ENCODE data around the gene WEE1.
"Not testable (repeated sequence)": the region's sequence is repeated elsewhere in the genome, so short reads cannot be mapped to it uniquely, and the experiment has no call there.

The WEE1 gene

DNA sequence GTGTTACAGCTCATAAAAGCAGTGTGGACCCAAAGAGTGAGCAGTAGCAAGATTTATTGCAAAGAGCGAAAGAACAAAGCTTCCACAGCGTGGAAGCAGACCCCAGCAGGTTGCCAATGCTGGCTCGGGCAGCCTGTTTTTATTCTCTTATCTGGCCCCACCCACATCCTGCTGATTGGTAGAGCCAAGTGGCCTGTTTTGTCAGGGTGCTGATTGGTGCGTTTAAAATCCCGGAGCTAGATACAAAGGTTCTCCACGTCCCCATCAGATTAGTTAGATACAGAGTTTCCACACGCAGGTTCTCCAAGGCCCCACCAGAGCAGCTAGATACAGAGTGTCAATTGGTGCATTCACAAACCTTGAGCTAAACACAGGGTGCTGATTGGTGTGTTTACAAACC, 48.9 kb downstream of the WEE1 start:
- not testable (repeated sequence) for DNase-seq (ENCODE audit: low read depth in 3 of 3)

DNA sequence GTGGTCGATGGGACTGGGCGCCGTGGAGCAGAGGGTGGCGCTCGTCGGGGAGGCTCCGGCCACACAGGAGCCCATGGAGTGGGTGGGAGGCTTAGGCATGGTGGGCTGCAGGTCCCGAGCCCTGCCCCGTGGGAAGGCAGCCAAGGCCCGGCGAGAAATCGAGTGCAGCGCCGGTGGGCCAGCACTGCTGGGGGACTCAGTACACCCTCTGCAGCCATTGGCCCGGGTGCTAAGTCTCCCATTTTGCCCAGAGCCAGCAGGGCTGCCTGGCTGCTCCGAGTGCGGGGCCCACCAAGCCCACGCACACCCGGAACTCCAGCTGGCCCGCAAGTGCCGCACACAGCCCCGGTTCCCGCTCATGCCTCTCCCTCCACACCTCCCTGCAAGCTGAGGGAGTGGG, 49.6 kb downstream of the WEE1 start:
- not testable (repeated sequence) for DNase-seq (ENCODE audit: low read depth in 3 of 3)

DNA sequence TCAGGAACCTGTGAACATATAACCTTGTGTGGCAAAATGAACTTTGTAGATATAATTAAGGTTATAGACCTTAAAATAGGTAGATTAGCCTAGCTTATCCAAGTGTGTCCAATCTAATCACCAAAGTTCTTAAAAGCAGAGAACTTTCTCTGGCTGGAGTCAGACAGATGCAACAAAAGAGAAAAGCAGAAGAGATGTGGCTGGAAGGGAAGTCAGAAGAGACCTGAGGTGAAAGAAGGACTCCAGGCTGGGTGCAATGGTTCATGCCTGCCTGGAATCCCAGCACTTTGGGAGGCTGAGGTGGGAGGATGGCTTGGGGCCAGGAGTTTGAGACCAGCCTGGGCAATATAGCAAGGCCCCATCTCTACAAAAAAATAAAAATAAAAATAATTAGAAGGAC, 51.0 kb downstream of the WEE1 start:
- no peak for DNase-seq (ENCODE audit: low read depth in 3 of 3)

DNA sequence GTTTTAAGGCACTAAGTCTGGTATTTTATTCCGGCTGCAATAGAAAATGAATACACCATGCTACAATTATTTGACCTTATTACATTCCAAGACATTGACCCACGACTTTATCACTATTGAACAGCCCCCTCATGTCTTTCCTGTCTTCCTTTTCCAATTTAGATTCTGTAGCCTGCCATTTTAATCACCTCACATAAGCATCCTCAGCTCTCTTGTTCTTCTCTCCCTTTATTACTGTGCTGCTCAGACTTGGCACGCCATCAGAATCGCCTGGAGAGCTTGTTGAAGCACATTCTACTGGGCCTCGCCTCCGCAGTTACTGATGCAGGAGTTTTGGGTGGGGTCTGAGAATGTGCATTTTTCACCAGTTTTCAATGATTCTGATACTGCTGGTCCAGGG, 51.7 kb downstream of the WEE1 start:
- DNase-seq (ENCODE audit: low read depth in 3 of 3), result no peak

DNA sequence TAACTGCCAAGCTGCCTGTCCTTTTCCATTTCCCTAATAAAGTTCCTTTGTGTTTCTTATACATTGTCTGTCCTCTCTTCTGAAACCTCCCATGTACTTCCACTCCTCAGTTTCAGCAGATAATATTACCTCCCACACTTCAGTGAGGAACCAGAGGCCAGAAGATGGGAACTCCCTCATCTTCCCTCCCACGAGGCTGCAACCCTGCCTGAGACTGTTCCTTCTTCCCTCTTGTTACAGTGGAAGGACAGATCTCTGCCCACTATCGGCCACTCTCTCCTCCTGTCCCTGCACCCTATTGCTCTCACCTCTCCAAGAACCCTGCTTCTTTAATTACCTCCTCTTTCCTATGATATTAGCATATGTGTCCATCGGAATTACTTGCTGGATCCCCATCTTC, 52.3 kb downstream of the WEE1 start:
- DNase-seq (ENCODE audit: low read depth in 3 of 3), result no peak

DNA sequence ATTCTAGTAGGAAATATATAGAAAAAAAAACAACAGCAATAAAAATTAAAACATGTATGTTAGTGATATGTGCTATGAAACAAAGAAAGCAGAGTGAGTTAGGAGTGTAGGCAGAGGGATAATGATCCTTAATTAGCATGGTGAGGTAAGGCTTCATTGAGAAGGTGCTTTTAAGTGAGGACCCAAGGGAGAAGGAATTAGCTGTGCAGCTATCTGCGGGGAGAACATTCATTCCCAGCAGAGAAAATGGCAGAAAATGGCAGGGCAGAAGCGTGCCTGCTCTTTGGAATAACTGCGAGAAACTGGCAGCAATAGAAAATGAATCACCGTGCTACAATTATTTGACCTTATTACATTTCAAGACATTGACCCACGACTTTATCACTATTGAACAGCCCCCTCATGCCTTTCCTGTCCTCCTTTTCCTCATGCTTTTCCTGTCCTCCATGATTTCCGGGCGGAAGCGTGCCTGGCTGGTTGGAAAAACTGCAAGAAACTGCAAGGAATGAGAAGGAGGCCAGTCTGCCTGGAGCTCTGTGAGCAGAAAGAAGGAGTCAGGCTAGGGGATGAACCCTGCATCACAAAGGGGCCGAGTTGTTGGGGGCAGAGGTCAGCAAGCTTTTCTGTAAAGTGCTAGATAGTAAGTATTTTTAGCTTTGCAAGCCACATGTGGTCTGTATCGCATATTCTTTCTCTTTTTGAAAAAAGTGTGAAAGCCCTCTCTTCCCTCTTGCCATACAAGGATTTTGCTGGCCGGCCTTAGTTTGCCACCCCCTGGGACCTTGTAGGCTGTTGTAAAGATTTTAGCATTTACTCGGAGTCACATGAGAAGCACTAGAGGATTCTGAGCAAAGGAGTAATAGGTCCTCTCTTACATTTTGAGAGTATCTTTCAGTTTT, 53.3 kb downstream of the WEE1 start:
- DNase-seq (ENCODE audit: low read depth in 3 of 3), result no peak

DNA sequence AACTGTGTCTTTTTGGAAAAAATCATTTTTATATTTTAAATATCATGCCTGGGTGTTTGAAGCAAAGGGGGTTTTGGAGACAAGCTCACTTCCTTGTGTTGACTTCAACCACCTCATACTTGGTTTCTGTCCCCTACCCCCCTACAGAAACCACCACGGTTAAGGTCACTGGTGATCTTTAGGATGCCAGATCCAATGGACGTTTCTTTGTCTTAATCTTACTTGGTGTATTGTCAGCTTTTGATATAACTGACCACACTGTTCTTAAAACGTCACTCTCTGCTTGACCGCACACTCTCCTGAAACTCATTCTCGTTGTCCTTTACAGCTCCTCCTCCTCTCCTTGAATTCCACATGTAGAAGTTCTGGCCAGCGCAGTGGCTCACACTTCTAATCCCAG, 55.6 kb downstream of the WEE1 start:
- DNase-seq (ENCODE audit: low read depth in 3 of 3), result no peak

DNA sequence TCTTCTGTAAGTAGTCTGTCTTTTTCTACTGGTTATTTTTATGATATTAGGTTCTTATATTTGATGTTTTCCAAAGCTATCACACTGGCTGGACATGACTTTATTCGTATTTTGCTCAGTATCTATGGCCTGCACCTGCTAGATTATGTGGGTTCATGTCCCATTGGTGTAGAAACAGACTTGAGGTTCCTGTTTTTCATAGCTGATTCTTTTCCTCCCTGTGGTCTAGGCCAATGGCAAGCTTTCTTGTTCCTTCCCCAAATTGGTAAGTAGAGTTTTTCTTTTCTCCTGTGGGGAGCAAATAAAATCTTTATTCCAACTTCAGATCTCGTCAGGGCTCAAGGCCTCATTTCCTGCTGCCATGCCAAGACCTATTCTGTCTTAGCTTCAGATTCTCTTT, 60.2 kb downstream of the WEE1 start:
- DNase-seq (ENCODE audit: low read depth in 3 of 3), result no peak

DNA sequence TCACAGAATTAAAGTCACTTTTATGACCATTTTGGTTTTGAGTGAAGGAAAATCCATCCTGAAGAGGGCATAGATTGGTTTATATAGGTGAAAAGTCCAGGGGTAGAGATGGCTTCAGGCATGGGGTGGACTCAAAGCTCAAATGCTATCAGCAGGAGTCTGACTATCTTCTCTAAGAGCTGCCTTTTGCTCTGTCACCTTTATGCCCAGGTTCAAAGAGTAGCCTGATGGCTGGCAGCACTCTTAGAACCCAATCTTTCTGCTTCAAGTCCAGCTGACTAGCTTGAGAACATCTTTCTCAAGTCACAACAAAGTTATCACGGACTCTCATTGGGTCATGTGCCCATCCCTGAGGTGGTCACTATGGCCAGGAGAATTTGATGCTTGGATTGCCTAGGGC, 63.2 kb downstream of the WEE1 start:
- DNase-seq (ENCODE audit: low read depth in 3 of 3), result no peak

DNA sequence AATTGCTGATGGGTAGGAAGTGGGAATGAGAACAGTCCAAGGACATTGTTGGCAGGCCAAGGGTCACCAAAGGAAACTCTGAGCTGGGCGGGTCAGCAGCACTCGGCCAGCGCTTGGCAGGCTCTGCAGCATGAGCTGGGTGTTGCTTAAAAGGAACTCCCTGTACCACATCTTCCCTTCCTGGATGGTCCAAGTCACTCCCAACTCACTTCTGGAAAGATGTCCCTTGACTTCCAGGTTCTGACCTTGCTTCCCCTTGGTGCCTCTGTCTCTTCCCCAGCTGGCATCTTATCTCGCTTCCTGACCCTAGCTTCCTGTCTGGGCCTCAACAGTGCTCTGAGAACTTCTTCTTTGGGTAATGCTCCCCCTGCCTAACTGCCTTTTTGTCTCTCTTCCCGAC, 65.6 kb downstream of the WEE1 start:
- DNase-seq (ENCODE audit: low read depth in 3 of 3), result no peak
